Naive thymus-derived CD4-positive, alpha-beta T cell (primary cell): ENCODE results near the gene ATP8A1. TPM values are rescaled to one million over a fixed set of nuclear protein-coding genes. Genes with fewer than 3 reads are reported as not detected.

Source experiments
- ATAC-seq: fragments of 150-1000 bp; cut with Tn5 transposase; 2 replicates; pipeline ENCODE4 v1.10.0; 2021; ENCODE audit warnings: mild to moderate bottlenecking, moderate library complexity
- CTCF ChIA-PET: fragments of 350-600 bp; sonication (Branson Sonifier 250); formaldehyde crosslinking; loops from one replicate; lab custom pipeline; 2021; ENCODE audit warnings: antibody characterized with exemption; lab: Charles Lee
- POLR2A ChIA-PET: fragments of 350-600 bp; sonication (Branson Sonifier 250); formaldehyde crosslinking; loops from one replicate; lab custom pipeline; 2021; ENCODE audit warnings: antibody characterized with exemption, inconsistent platforms; lab: Charles Lee
- DNase-seq, 9 donors: peaks; one replicate each; pipeline versions ENCODE4 v3.0.0 to v3.0.0-alpha.2; 2020 to 2022; ENCODE audit warnings: mixed read lengths in 1 of 9
- H3K27ac ChIP-seq: one replicate; pipeline ENCODE4 v1.7.0; 2013; ENCODE audit warnings: mild to moderate bottlenecking, low read depth, low read length, moderate library complexity
- H3K27me3 ChIP-seq, 2 donors: one replicate each; pipeline ENCODE4 v1.7.0; 2013; ENCODE audit warnings: low read length in 2 of 2, mild to moderate bottlenecking in 2 of 2, moderate library complexity in 2 of 2; ENCODE audit not compliant: control insufficient read depth in 2 of 2, insufficient read depth in 2 of 2
- H3K36me3 ChIP-seq, 3 experiments: 1 replicate in 2 of 3; 2 replicates in 1 of 3; pipeline ENCODE4 v1.7.0; 2013; ENCODE audit warnings: low read length in 3 of 3, mild to moderate bottlenecking in 3 of 3, moderate library complexity in 1 of 3; ENCODE audit not compliant: insufficient read depth in 3 of 3, control insufficient read depth in 2 of 3
- H3K4me1 ChIP-seq, 2 donors: one replicate each; pipeline ENCODE4 v1.7.0; 2013; ENCODE audit warnings: low read length in 2 of 2, mild to moderate bottlenecking in 2 of 2, moderate library complexity in 1 of 2; ENCODE audit not compliant: control insufficient read depth in 2 of 2, insufficient read depth in 2 of 2
- H3K4me3 ChIP-seq: 2 replicates; pipeline ENCODE4 v1.7.0; 2013; ENCODE audit warnings: mild to moderate bottlenecking, low read length
- H3K9me3 ChIP-seq, 3 experiments: 1 replicate in 2 of 3; 2 replicates in 1 of 3; pipeline ENCODE4 v1.7.0; 2013; ENCODE audit warnings: low read length in 3 of 3; ENCODE audit not compliant: control insufficient read depth in 2 of 3
- H3K27ac Mint-ChIP-seq, 9 donors: one replicate each; pipeline ENCODE4 v1.8.0; 2020 to 2022; ENCODE audit warnings: mixed read lengths in 9 of 9, mild to moderate bottlenecking in 8 of 9, moderate library complexity in 5 of 9, inconsistent platforms in 2 of 9
- H3K27me3 Mint-ChIP-seq, 5 donors: one replicate each; pipeline ENCODE4 v1.8.0; 2021 to 2022; ENCODE audit warnings: mixed read lengths in 5 of 5, mild to moderate bottlenecking in 1 of 5
- H3K36me3 Mint-ChIP-seq, 5 donors: one replicate each; pipeline ENCODE4 v1.8.0; 2020 to 2022; ENCODE audit warnings: mixed read lengths in 5 of 5, mild to moderate bottlenecking in 3 of 5, inconsistent platforms in 1 of 5
- H3K4me1 Mint-ChIP-seq, 7 donors: one replicate each; pipeline ENCODE4 v1.8.0; 2020 to 2022; ENCODE audit warnings: mixed read lengths in 7 of 7, mild to moderate bottlenecking in 3 of 7, inconsistent platforms in 1 of 7
- H3K4me3 Mint-ChIP-seq, 10 donors: one replicate each; pipeline ENCODE4 v1.8.0; 2020 to 2022; ENCODE audit warnings: mild to moderate bottlenecking in 10 of 10, mixed read lengths in 10 of 10, moderate library complexity in 6 of 10, inconsistent platforms in 2 of 10
- H3K9me3 Mint-ChIP-seq, 11 donors: one replicate each; pipeline ENCODE4 v1.8.0; 2020 to 2022; ENCODE audit warnings: mixed read lengths in 11 of 11, mild to moderate bottlenecking in 4 of 11, inconsistent platforms in 1 of 11, moderate library complexity in 1 of 11
- intact Hi-C, 2 donors: fragments of 100-400 bp; cut with micrococcal nuclease; formaldehyde crosslinking; loops; one replicate each; pipeline ENCODE4 v1.15.1; 2023
- polyA plus RNA-seq, 2 donors: library from polyadenylated mRNA; unstranded; fragments of 300-500 nt; fragmentation: Illumina TruSeq; gene quantifications; one replicate each; pipeline ENCODE4 v1.2.3, GENCODE V29; 2021
- total RNA-seq, 6 experiments: library from RNA in 5 of 6; stranded (reverse) in 5 of 6; gene quantifications; 1 replicate in 5 of 6; 2 replicates in 1 of 6; pipeline ENCODE4 v1.2.3 and lab custom pipeline; 2021 to 2026

The ATP8A1 gene
- total and polyA plus RNA-seq, 7 experiments from 2014 or later, result 8.8 to 66.8 (median 48.5) TPM

DNA sequence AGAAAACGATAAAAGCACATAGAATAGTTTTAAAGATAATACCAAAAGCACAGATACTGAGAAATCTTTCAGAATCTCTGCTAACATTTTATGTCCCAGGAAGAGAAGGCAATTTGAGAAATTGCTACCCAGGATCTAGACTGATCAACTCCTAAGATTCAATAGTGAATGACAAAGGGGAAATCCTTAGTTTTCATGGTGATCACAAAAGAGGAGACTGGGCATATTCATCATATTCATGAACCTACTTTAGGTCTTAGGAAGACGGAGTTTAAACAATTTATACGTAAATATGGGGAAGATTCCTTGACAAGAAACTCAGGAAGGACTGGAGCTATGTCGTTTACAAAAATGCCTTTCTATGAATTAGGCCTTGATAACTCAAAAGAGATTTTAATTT lies 172.3 kb downstream of the ATP8A1 start:
- DNase-seq (no peak), ATAC-seq (no peak)
- Mint-ChIP-seq H3K4me1 (peaks cover 0 to 5% (median under 1%) of the 10 kb centered on the region in 7 donors), H3K36me3 (peaks cover 1 to 57% (median 18%) of the 10 kb centered on the region in 5 donors), H3K27me3 (no peaks in the 10 kb centered on the region), H3K27ac (no peak overlapping the region), H3K9me3 (no peaks in the 10 kb centered on the region), H3K4me3 (no peak overlapping the region)
- Histone ChIP-seq H3K27me3 (no peaks in the 10 kb centered on the region), H3K4me3 (no peak overlapping the region), H3K9me3 (no peaks in the 10 kb centered on the region), H3K27ac (no peak overlapping the region), H3K4me1 (no peaks in the 10 kb centered on the region), H3K36me3 (peaks cover 0 to 12% (median 0%) of the 10 kb centered on the region in 3 experiments)
- ChIA-PET POLR2A (no interaction called here), CTCF (no interaction called here)
- intact Hi-C loops, result no loop called here

- intact Hi-C loops, result no loop called here
- CTCF ChIA-PET, result no interaction called here
- Histone ChIP-seq H3K4me3 (no peak overlapping the region), H3K27ac (no peak overlapping the region), H3K36me3 (peaks cover 0 to 15% (median 0%) of the 10 kb centered on the region in 3 experiments), H3K27me3 (no peaks in the 10 kb centered on the region), H3K4me1 (no peaks in the 10 kb centered on the region), H3K9me3 (no peaks in the 10 kb centered on the region)
- no peak for DNase-seq
- POLR2A ChIA-PET, result no interaction called here
- Mint-ChIP-seq H3K27me3 (no peaks in the 10 kb centered on the region), H3K36me3 (peaks cover 1 to 62% (median 23%) of the 10 kb centered on the region in 5 donors), H3K4me1 (peaks cover 0 to 5% (median 0%) of the 10 kb centered on the region in 7 donors), H3K4me3 (no peak overlapping the region), H3K27ac (no peak overlapping the region), H3K9me3 (no peaks in the 10 kb centered on the region)
- no peak for ATAC-seq
These were observed 173.2 kb downstream of the ATP8A1 start for GRCh38 chr4:42483426-42484379.

DNA sequence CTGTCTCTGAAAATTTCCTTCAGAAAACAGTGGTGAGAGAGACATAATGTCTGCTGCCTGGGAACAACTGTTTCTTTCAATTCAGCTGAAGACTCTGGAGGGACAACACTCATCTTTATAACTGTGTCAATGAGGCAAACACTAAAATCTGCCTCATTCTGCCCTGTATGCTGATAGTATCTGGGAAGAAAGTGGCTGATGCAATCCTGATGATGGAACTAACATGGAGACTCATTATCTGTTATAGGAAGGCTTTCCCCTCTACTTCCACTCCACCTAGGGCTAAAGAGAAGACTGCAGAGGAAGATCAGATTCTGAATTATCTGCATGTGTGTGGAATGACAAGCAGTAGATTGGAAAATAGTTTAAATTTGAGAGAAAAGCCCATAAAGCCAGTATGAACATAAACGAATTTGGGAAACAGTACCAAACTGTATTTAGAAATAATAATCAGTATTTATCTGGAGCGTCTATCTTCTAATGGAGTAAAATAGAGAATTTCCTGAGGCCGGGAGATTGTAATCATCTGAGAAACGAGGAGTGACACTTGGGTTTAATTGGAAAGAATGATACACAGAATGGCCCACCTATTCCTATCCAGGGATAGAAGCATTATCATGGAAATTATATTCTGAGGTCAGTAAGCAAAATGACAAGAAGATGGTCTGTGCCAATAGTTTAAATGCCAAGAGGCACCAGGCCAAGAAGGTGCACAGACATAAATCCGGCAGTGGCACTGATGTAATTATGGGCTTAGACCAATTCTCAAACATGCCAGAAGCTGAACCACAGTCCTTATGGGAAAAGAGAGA lies 174.2 kb downstream of the ATP8A1 start:
- Mint-ChIP-seq H3K9me3 (no peaks in the 10 kb centered on the region), H3K27me3 (no peaks in the 10 kb centered on the region), H3K4me1 (peaks cover 0 to 5% (median 0%) of the 10 kb centered on the region in 7 donors), H3K27ac (no peak overlapping the region), H3K36me3 (peaks cover 1 to 61% (median 24%) of the 10 kb centered on the region in 5 donors), H3K4me3 (no peak overlapping the region)
- Histone ChIP-seq H3K27ac (no peak overlapping the region), H3K4me1 (no peaks in the 10 kb centered on the region), H3K9me3 (no peaks in the 10 kb centered on the region), H3K27me3 (no peaks in the 10 kb centered on the region), H3K4me3 (no peak overlapping the region), H3K36me3 (peaks cover 0 to 15% (median 0%) of the 10 kb centered on the region in 3 experiments)
- DNase-seq (no peak), ATAC-seq (no peak)
- intact Hi-C loops, result no loop called here
- ChIA-PET CTCF (no interaction called here), POLR2A (no interaction called here)

- H3K36me3 Mint-ChIP-seq, result peaks cover 1 to 67% (median 35%) of the 10 kb centered on the region in 5 donors
These were observed 176.2 kb downstream of the ATP8A1 start for GRCh38 chr4:42480717-42481116.

GRCh38 chr4:42480281-42480680 lies 176.6 kb downstream of the ATP8A1 start:
- Mint-ChIP-seq H3K36me3 (peaks cover 1 to 63% (median 37%) of the 10 kb centered on the region in 5 donors), H3K4me3 (no peak overlapping the region), H3K27ac (no peak overlapping the region), H3K27me3 (no peaks in the 10 kb centered on the region), H3K9me3 (no peaks in the 10 kb centered on the region), H3K4me1 (peaks cover 0 to 5% (median 0%) of the 10 kb centered on the region in 7 donors)
- CTCF ChIA-PET, result no interaction called here
- no peaks in the 10 kb centered on the region for H3K27me3 ChIP-seq
- POLR2A ChIA-PET, result no interaction called here
- H3K27ac ChIP-seq, result no peak overlapping the region
- H3K36me3 ChIP-seq, result peaks cover 0 to 12% (median 0%) of the 10 kb centered on the region in 3 experiments
- no peaks in the 10 kb centered on the region for H3K4me1 ChIP-seq
- no peak overlapping the region for H3K4me3 ChIP-seq
- no peak for ATAC-seq
- no peaks in the 10 kb centered on the region for H3K9me3 ChIP-seq
- intact Hi-C loops, result no loop called here
- no peak for DNase-seq

More at GRCh38 chr4:42480717-42481116, 176.2 kb downstream of the ATP8A1 start:
- POLR2A ChIA-PET, result no interaction called here
- Histone ChIP-seq H3K9me3 (no peaks in the 10 kb centered on the region), H3K27me3 (no peaks in the 10 kb centered on the region), H3K27ac (no peak overlapping the region), H3K4me3 (no peak overlapping the region), H3K4me1 (no peaks in the 10 kb centered on the region), H3K36me3 (peaks cover 0 to 15% (median 0%) of the 10 kb centered on the region in 3 experiments)
- H3K9me3 Mint-ChIP-seq, result no peaks in the 10 kb centered on the region
- no peaks in the 10 kb centered on the region for H3K27me3 Mint-ChIP-seq
- intact Hi-C loops, result no loop called here
- peaks cover 0 to 5% (median 0%) of the 10 kb centered on the region in 7 donors for H3K4me1 Mint-ChIP-seq
- no peak overlapping the region for H3K4me3 Mint-ChIP-seq
- H3K27ac Mint-ChIP-seq, result no peak overlapping the region
- CTCF ChIA-PET, result no interaction called here
- ATAC-seq (no peak), DNase-seq (no peak)

- Histone ChIP-seq H3K9me3 (no peaks in the 10 kb centered on the region), H3K36me3 (peaks cover 0 to 9% (median 0%) of the 10 kb centered on the region in 3 experiments), H3K4me1 (no peaks in the 10 kb centered on the region), H3K27ac (no peak overlapping the region), H3K4me3 (no peak overlapping the region), H3K27me3 (no peaks in the 10 kb centered on the region)
- DNase-seq (no peak), ATAC-seq (no peak)
- peaks cover 2 to 72% (median 40%) of the 10 kb centered on the region in 5 donors for H3K36me3 Mint-ChIP-seq
- intact Hi-C loops, result no loop called here
- no peaks in the 10 kb centered on the region for H3K27me3 Mint-ChIP-seq
- no peaks in the 10 kb centered on the region for H3K9me3 Mint-ChIP-seq
- CTCF ChIA-PET, result no interaction called here
- H3K4me3 Mint-ChIP-seq, result no peak overlapping the region
- POLR2A ChIA-PET, result no interaction called here
- H3K27ac Mint-ChIP-seq, result peak overlapping the region in 1 of 9 donors; percentile 27
- H3K4me1 Mint-ChIP-seq, result peaks cover 0 to 5% (median 0%) of the 10 kb centered on the region in 7 donors
These were observed 178.0 kb downstream of the ATP8A1 start for GRCh38 chr4:42478946-42479345.
